GM12801 (cell line): ENCODE data around the gene GRHL3.

Source experiments
- CTCF ChIP-seq: IDR thresholded peaks from one replicate; pipeline ENCODE4 v1.5.1; 2011; ENCODE audit warnings: control low read depth; ENCODE audit not compliant: insufficient read length; ENCODE audit errors: extremely low read depth

Gene GRHL3

GRCh38 chr1:24302209-24302611, 16.9 kb upstream of the GRHL3 start:
- no peak for TF ChIP-seq CTCF

GRCh38 chr1:24303600-24303999, 15.6 kb upstream of the GRHL3 start:
- no peak for TF ChIP-seq CTCF

- TF ChIP-seq CTCF = no peak
Measured at GRCh38 chr1:24304763-24305162, 14.4 kb upstream of the GRHL3 start.

GRCh38 chr1:24308365-24309015, 10.7 kb upstream of the GRHL3 start:
- TF ChIP-seq CTCF = no peak

GRCh38 chr1:24309762-24310485, 9.2 kb upstream of the GRHL3 start:
- no peak for TF ChIP-seq CTCF

- TF ChIP-seq CTCF = no peak
Measured at GRCh38 chr1:24311234-24311633, 7.9 kb upstream of the GRHL3 start.

- no peak for TF ChIP-seq CTCF
Measured at GRCh38 chr1:24311741-24312140, 7.4 kb upstream of the GRHL3 start.
